Measurements from ENCODE around the gene TMBIM1.
"Not testable (repeated sequence)": the region's sequence is repeated elsewhere in the genome, so short reads cannot be mapped to it uniquely, and the experiment has no call there.

The TMBIM1 gene

GRCh38 chr2:218313356-218313755 lies 21.1 kb upstream of the TMBIM1 start:
- Histone ChIP-seq H3K36me3 (ENCODE audit: insufficient read depth, low read length) (no peaks in the 10 kb centered on the region), H3K4me3 (ENCODE audit: low read depth, low read length, poor library complexity, severe bottlenecking) (no peak overlapping the region), H3K9me3 (ENCODE audit: low read length) (no peaks in the 10 kb centered on the region), H3K9me2 (ENCODE audit: low read depth, low read length) (no peaks in the 10 kb centered on the region), H3K4me2 (ENCODE audit: low read length) (no peak overlapping the region), H2AFZ (ENCODE audit: low read length) (no peak overlapping the region), H3F3A (ENCODE audit: insufficient read depth, low read length) (no peaks in the 10 kb centered on the region), H3K27me3 (ENCODE audit: insufficient read depth, low read length) (no peaks in the 10 kb centered on the region), H3K27ac (ENCODE audit: low read depth, low read length, poor library complexity, severe bottlenecking) (no peak overlapping the region), H3K9ac (ENCODE audit: low read length) (no peak overlapping the region), H4K20me1 (ENCODE audit: insufficient read depth, low read length) (no peaks in the 10 kb centered on the region), H3K4me1 (ENCODE audit: insufficient read depth, low read length, severe bottlenecking) (no peaks in the 10 kb centered on the region), H3K79me2 (ENCODE audit: insufficient read depth, low read length) (no peaks in the 10 kb centered on the region)
- TF ChIP-seq CTCF (IDR thresholded peaks at IDR 0.05; ENCODE audit: low read length), result no peak
- TF ChIP-seq EZH2 (IDR thresholded peaks at IDR 0.05; ENCODE audit: borderline replicate concordance, low read length), result no peak

GRCh38 chr2:218312267-218312756 lies 20.0 kb upstream of the TMBIM1 start:
- Histone ChIP-seq H3K4me1 (ENCODE audit: insufficient read depth, low read length, severe bottlenecking) (no peaks in the 10 kb centered on the region), H3K9me2 (ENCODE audit: low read depth, low read length) (no peaks in the 10 kb centered on the region), H3K4me2 (ENCODE audit: low read length) (no peak overlapping the region), H3F3A (ENCODE audit: insufficient read depth, low read length) (no peaks in the 10 kb centered on the region), H3K9me3 (ENCODE audit: low read length) (no peaks in the 10 kb centered on the region), H3K4me3 (ENCODE audit: low read depth, low read length, poor library complexity, severe bottlenecking) (no peak overlapping the region), H4K20me1 (ENCODE audit: insufficient read depth, low read length) (no peaks in the 10 kb centered on the region), H3K36me3 (ENCODE audit: insufficient read depth, low read length) (no peaks in the 10 kb centered on the region), H2AFZ (ENCODE audit: low read length) (no peak overlapping the region), H3K27ac (ENCODE audit: low read depth, low read length, poor library complexity, severe bottlenecking) (no peak overlapping the region), H3K79me2 (ENCODE audit: insufficient read depth, low read length) (no peaks in the 10 kb centered on the region), H3K27me3 (ENCODE audit: insufficient read depth, low read length) (no peaks in the 10 kb centered on the region), H3K9ac (ENCODE audit: low read length) (no peak overlapping the region)
- TF ChIP-seq CTCF (IDR thresholded peaks at IDR 0.05; ENCODE audit: low read length) (no peak), EZH2 (IDR thresholded peaks at IDR 0.05; ENCODE audit: borderline replicate concordance, low read length) (no peak)

GRCh38 chr2:218311541-218312266 lies 19.4 kb upstream of the TMBIM1 start:
- H3K27ac ChIP-seq (ENCODE audit: low read depth, low read length, poor library complexity, severe bottlenecking); H3F3A ChIP-seq (ENCODE audit: insufficient read depth, low read length); H3K79me2 ChIP-seq (ENCODE audit: insufficient read depth, low read length); H3K27me3 ChIP-seq (ENCODE audit: insufficient read depth, low read length); H3K4me2 ChIP-seq (ENCODE audit: low read length); H4K20me1 ChIP-seq (ENCODE audit: insufficient read depth, low read length); H3K36me3 ChIP-seq (ENCODE audit: insufficient read depth, low read length); H3K9me2 ChIP-seq (ENCODE audit: low read depth, low read length); H3K9me3 ChIP-seq (ENCODE audit: low read length); H3K9ac ChIP-seq (ENCODE audit: low read length); H3K4me3 ChIP-seq (ENCODE audit: low read depth, low read length, poor library complexity, severe bottlenecking); H3K4me1 ChIP-seq (ENCODE audit: insufficient read depth, low read length, severe bottlenecking); H2AFZ ChIP-seq (ENCODE audit: low read length): not testable (repeated sequence)
